Fibroblast of mammary gland (primary cell): Measurements from ENCODE around the gene S100P.
"Not testable (repeated sequence)": the region's sequence is repeated elsewhere in the genome, so short reads cannot be mapped to it uniquely, and the experiment has no call there.

Experiments
- DNase-seq: peaks from one replicate; pipeline ENCODE4 v3.0.0-alpha.2; 2010; ENCODE audit warnings: low read depth
- H3K4me3 ChIP-seq: 2 replicates; pipeline ENCODE4 v1.5.1; 2011; ENCODE audit warnings: low read depth, mild to moderate bottlenecking, low read length, moderate library complexity; ENCODE audit not compliant: control insufficient read depth
- TF ChIP-seq, protein P1 (sequence below): conservative IDR thresholded peaks from 2 replicates; pipeline ENCODE4 v1.5.1; 2011; ENCODE audit warnings: low read depth, low read length, inconsistent platforms; ENCODE audit not compliant: control insufficient read depth, insufficient read depth

The S100P gene

DNA sequence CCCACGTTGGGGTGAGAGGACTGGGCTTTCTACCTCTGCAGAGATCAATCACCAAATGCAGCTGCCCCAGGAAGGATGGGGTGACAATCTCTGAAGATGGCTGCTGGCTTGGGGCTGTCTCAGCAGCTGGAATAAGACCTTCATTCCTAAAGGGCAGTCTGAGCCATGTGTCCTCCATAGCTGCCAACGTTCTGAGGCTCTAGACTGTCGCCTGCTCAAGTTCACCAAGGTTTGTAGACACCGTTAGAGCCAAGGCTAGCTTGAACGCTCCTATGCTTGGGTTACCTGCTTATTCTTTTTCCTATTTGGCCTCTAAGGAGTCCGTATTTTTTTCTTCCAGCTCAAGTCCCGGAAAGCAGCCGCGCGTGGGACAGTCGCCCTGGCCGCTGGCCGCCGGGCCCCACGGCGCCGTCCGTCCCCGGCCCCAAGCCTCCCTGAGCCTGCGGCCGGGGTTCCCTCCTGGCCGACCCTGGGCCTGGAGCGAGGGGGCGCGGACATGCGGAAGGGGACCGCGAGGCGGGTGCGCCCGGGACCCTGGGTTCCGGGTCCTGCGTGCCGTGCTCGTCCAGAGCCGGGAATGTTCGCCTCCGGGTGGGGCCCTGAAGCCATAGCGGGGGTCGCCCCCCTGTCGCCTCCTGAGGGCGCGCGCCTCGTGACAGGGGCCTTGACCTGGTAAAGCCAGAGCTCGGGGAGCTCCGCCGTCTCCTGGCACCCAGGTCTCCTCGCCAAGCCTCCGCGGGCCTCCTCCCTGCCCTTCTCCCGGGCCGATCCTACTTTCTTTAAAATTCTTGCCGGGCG lies 29.9 kb upstream of the S100P start:
- TF ChIP-seq, protein P1, sequence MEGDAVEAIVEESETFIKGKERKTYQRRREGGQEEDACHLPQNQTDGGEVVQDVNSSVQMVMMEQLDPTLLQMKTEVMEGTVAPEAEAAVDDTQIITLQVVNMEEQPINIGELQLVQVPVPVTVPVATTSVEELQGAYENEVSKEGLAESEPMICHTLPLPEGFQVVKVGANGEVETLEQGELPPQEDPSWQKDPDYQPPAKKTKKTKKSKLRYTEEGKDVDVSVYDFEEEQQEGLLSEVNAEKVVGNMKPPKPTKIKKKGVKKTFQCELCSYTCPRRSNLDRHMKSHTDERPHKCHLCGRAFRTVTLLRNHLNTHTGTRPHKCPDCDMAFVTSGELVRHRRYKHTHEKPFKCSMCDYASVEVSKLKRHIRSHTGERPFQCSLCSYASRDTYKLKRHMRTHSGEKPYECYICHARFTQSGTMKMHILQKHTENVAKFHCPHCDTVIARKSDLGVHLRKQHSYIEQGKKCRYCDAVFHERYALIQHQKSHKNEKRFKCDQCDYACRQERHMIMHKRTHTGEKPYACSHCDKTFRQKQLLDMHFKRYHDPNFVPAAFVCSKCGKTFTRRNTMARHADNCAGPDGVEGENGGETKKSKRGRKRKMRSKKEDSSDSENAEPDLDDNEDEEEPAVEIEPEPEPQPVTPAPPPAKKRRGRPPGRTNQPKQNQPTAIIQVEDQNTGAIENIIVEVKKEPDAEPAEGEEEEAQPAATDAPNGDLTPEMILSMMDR, result no peak
- no peak overlapping the region for H3K4me3 ChIP-seq
- DNase-seq, result no peak

DNA sequence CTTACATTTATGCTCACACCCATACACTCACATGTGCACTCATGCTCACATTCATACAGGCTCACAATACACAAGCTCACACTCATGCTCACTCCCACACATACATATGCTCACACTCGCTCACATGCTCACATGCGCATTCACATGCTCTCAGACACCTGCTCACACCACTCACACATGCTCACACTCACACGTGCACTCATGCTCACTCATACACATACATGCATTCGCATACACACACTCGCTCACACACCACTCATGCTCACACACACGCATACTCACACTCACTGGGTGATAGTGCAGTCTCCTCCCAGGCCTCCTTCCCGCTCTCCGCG lies 28.4 kb upstream of the S100P start:
- TF ChIP-seq, protein P1, result no peak
- no peak for DNase-seq
- H3K4me3 ChIP-seq, result no peak overlapping the region

DNA sequence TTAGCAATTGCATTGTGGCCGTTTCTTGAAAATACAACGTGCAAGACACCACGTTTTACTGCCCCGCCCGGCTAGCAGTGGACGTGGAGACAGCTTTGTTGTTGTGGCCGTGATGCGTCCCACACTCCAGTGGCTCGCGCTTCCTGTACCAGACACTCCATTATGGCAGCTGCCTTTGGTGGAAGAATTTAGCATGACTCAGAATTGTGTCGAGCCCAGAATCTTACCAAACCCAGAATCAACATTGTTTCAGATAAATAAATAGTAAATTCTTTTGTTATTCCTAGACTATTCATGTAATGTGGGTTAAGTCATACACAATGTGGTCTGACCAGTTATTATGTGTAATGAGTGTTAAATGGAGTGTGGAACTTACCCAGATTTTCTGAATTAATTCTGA lies 25.3 kb upstream of the S100P start:
- peak; percentile 47 for DNase-seq
- TF ChIP-seq, protein P1, result no peak
- H3K4me3 ChIP-seq, result no peak overlapping the region

DNA sequence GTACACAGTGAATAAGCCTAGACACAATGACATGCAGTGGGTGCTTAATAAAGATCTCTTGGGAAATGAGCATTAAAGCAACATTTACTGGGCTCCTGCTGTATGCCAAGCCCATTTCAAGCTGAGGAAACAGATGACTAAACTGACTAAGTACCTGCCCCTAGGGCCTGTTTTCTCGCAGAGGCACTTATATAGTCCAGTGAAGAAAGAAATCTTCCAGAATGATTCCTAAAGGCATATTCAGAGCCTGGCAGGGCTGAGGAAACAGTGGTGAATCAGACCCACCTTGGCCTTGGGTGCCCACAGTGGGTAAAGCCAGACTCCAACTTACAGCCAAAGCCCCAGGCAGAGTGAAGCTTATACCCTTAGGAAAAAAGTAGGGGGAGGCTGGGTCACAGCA lies 22.0 kb upstream of the S100P start:
- no peak for DNase-seq
- TF ChIP-seq, protein P1, result no peak
- no peak overlapping the region for H3K4me3 ChIP-seq

DNA sequence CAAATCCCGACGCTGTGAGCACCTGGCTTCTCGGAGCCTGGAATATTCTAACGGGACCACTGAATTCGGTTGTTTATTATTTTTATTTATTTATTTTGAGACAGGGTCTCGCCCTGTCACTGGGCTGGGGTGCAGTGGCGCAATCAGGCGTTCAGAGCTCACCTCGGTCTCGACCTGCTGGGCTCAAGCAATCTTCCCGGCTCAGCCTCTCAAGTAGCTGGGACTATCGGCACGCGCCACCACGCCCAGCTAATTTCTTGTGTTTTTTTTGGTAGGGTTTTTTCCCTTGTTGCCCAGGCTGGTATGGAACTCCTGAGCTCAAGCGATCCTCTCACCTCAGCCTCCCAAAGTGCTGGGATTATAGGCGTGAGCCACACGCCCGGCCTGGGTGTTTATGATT lies 21.5 kb upstream of the S100P start:
- H3K4me3 ChIP-seq, result no peak overlapping the region
- no peak for DNase-seq
- TF ChIP-seq, protein P1, result no peak

DNA sequence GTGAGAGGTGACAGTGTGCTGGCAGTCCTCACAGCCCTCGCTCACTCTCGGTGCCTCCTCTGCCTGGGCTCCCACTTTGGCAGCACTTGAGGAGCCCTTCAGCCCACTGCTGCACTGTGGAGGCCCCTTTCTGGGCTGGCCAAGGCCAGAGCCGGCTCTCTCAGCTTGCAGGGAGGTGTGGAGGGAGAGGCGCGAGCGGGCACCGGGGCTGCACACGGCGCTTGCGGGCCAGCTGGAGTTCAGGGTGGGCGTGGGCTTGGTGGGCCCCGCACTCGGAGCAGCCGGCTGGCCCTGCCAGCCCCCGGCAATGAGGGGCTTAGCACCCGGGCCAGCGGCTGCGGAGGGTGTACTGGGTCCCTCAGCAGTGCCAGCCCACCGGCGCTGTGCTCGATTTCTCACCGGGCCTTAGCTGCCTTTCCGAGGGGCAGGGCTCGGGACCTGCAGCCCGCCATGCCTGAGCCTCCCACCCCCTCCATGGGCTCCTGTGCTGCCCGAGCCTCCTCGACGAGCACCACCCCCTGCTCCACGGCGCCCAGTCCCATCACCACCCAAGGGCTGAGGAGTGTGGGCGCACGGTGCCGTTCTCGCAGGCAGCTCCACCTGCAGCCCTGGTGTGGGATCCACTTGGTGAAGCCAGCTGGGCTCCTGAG lies 21.0 kb upstream of the S100P start:
- H3K4me3 ChIP-seq, DNase-seq: not testable (repeated sequence)

DNA sequence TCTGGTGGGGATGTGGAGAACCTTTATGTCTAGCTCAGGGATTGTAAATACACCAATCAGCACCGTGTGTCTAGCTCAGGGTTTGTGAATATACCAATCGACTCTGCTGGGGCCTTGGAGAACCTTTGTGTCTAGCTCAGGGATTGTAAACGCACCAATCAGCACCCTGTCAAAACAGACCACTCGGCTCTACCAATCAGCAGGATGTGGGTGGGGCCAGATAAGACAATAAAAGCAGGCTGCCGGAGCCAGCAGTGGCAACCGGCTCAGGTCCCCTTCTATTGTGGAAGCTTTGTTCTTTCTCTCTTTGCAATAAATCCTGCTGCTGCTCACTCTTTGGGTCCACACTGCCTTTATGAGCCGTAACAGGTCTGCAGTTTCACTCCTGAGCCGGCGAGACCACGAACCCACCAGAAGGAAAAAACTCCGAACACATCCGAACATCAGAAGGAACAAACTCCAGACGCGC lies 20.5 kb upstream of the S100P start:
- peak; percentile 34 for DNase-seq

More for the DNA sequence above, 20.5 kb upstream of the S100P start:
- peak overlapping the region; percentile 51 for H3K4me3 ChIP-seq
